ENCODE results near the gene GALNT8.

Gene GALNT8

GRCh38 chr12:4807116-4807783 is 87.0 kb downstream of the GALNT8 start:
- peak; percentile 45 for FAIRE-seq
- no peak for DNase-seq (ENCODE audit: insufficient read length, low spot score)
- TF ChIP-seq TAF1 (IDR thresholded peaks at IDR 0.05; ENCODE audit: low read depth, low read length) (no peak), SPI1 (IDR thresholded peaks at IDR 0.05; ENCODE audit: low read depth, low read length) (peak; percentile 75), POLR2AphosphoS5 (IDR thresholded peaks at IDR 0.05; ENCODE audit: low read depth, low read length) (no peak), POLR2A (IDR thresholded peaks at IDR 0.05; ENCODE audit: low read depth, low read length) (no peak), POU2F2 (IDR thresholded peaks at IDR 0.05; ENCODE audit: low read depth, low read length) (no peak), PAX5 (IDR thresholded peaks at IDR 0.05; ENCODE audit: insufficient read depth, low read length, severe bottlenecking) (no peak)

GRCh38 chr12:4807813-4808212 is 87.6 kb downstream of the GALNT8 start:
- no peak for DNase-seq (ENCODE audit: insufficient read length, low spot score)
- FAIRE-seq = peak; percentile 73

GRCh38 chr12:4809013-4809448 is 88.8 kb downstream of the GALNT8 start:
- no peak for DNase-seq (ENCODE audit: insufficient read length, low spot score)
- TF ChIP-seq PAX5 (IDR thresholded peaks at IDR 0.05; ENCODE audit: insufficient read depth, low read length, severe bottlenecking) = no peak
- FAIRE-seq = no peak

More at GRCh38 chr12:4807813-4808212, 87.6 kb downstream of the GALNT8 start:
- TF ChIP-seq POU2F2 (IDR thresholded peaks at IDR 0.05; ENCODE audit: low read depth, low read length) (peak; percentile 41; the same call in 1 of the 2 replicates), TAF1 (IDR thresholded peaks at IDR 0.05; ENCODE audit: low read depth, low read length) (no peak), POLR2AphosphoS5 (IDR thresholded peaks at IDR 0.05; ENCODE audit: low read depth, low read length) (no peak), SPI1 (IDR thresholded peaks at IDR 0.05; ENCODE audit: low read depth, low read length) (no peak), POLR2A (IDR thresholded peaks at IDR 0.05; ENCODE audit: low read depth, low read length) (no peak), PAX5 (IDR thresholded peaks at IDR 0.05; ENCODE audit: insufficient read depth, low read length, severe bottlenecking) (no peak)

DNA sequence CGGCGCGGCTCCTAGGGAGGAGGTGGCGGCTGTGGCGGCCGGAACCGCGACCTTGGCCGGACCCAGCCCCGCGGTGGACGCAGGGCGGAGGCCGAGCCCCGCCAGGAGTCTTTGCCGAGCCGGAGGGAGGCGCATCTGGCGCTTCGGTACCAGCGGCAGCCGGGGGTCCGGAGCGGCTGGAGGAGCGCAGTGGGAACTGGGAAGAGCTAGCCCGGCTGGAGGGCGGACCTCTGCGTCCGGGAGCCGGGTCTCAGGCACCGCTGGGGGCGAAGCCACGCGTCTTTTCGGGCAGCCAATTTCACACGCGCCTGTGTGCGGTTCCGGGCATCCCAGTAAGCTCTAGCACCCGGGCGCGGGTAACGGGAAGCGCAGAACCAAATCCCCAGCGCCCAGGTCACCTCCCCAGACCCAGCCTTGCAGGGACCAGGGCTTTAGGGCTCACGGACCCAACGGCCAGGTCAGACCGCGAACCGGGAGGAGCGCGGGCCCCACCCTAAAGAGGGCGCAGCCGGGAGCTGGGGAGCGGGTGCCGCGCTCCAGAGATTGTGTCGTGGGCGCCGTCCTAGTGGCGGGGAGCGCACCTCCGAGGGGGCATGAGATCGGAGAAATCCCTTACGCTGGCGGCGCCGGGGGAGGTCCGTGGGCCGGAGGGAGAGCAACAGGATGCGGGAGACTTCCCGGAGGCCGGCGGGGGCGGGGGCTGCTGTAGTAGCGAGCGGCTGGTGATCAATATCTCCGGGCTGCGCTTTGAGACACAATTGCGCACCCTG is 89.4 kb downstream of the GALNT8 start:
- no peak for FAIRE-seq
- peak; percentile 20 for DNase-seq (ENCODE audit: insufficient read length, low spot score)
- TF ChIP-seq POU2F2 (IDR thresholded peaks at IDR 0.05; ENCODE audit: low read depth, low read length) (no peak), SPI1 (IDR thresholded peaks at IDR 0.05; ENCODE audit: low read depth, low read length) (no peak)

- DNase-seq (ENCODE audit: insufficient read length, low spot score) (no peak), FAIRE-seq (no peak)
- TF ChIP-seq POLR2A (IDR thresholded peaks at IDR 0.05; ENCODE audit: low read depth, low read length) (no peak), POU2F2 (IDR thresholded peaks at IDR 0.05; ENCODE audit: low read depth, low read length) (no peak), TAF1 (IDR thresholded peaks at IDR 0.05; ENCODE audit: low read depth, low read length) (no peak), SPI1 (IDR thresholded peaks at IDR 0.05; ENCODE audit: low read depth, low read length) (no peak), POLR2AphosphoS5 (IDR thresholded peaks at IDR 0.05; ENCODE audit: low read depth, low read length) (no peak), PAX5 (IDR thresholded peaks at IDR 0.05; ENCODE audit: insufficient read depth, low read length, severe bottlenecking) (no peak)
Measured at GRCh38 chr12:4810219-4810671, 90.0 kb downstream of the GALNT8 start.

DNA sequence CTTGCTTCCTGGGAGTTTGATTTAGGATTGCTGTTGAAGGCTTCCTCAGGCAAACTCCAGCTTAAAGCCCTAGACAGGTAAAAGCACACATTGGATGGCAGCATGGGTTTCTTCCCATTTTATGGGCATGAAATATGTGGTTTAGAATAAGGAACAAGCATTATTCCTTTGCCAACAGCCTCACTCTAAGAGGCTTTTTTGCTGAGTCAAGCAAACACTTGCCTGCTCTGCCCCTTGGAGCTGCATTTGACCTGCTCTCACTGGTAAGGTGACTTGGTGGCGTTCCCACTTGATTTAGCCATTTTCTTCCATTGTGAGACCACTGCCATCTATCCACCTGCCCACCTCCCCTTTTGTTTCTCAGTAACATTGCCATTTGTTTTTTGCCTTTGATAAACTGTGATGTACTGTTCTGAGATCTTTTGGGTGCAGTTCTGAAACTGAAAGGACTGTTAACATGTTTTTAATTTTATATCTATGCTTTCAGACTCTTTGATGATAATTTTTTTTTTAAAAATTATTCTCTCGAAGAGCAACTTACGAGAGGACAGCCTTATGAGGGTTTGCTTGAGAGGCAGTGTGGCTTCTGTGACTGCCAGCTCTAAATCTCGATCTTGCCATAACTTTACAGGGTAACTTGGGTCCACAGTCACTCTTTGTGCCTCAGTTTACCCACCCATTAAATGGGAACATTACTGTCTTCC is 92.6 kb downstream of the GALNT8 start:
- DNase-seq (ENCODE audit: insufficient read length, low spot score) = no peak
- TF ChIP-seq POU2F2 (IDR thresholded peaks at IDR 0.05; ENCODE audit: low read depth, low read length) (no peak), PAX5 (IDR thresholded peaks at IDR 0.05; ENCODE audit: insufficient read depth, low read length, severe bottlenecking) (no peak), TAF1 (IDR thresholded peaks at IDR 0.05; ENCODE audit: low read depth, low read length) (no peak), POLR2A (IDR thresholded peaks at IDR 0.05; ENCODE audit: low read depth, low read length) (no peak), POLR2AphosphoS5 (IDR thresholded peaks at IDR 0.05; ENCODE audit: low read depth, low read length) (no peak)
- no peak for FAIRE-seq

- DNase-seq (ENCODE audit: insufficient read length, low spot score) = no peak
- FAIRE-seq = no peak
Measured at GRCh38 chr12:4813741-4814140, 93.5 kb downstream of the GALNT8 start.

DNA sequence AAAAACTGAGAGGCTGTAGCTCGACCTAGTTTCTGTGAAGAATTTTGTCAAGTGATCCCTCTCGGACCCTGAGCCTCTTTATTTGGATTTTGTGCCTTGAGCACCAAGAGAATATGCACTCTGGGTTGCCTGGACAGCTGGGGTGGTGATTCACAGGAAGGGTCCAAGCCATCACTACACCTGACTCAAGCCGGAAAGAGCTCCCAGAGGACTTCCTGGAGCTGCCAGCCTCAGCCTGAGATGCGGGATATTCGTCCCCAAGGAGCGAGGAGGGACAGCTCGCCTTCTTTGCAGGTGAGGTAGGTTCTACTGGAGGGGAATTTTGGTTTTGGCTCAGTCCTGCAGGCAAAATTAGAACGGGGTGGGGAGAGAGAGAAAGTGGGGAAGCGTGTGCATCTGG is 94.3 kb downstream of the GALNT8 start:
- TF ChIP-seq POLR2AphosphoS5 (IDR thresholded peaks at IDR 0.05; ENCODE audit: low read depth, low read length) = no peak
- TF ChIP-seq SPI1 (IDR thresholded peaks at IDR 0.05; ENCODE audit: low read depth, low read length) = no peak
- no peak for TF ChIP-seq TAF1 (IDR thresholded peaks at IDR 0.05; ENCODE audit: low read depth, low read length)
- no peak for TF ChIP-seq POU2F2 (IDR thresholded peaks at IDR 0.05; ENCODE audit: low read depth, low read length)
- FAIRE-seq = no peak
- no peak for DNase-seq (ENCODE audit: insufficient read length, low spot score)

More at GRCh38 chr12:4813741-4814140, 93.5 kb downstream of the GALNT8 start:
- no peak for TF ChIP-seq PAX5 (IDR thresholded peaks at IDR 0.05; ENCODE audit: insufficient read depth, low read length, severe bottlenecking)
- TF ChIP-seq POLR2A (IDR thresholded peaks at IDR 0.05; ENCODE audit: low read depth, low read length) = no peak
- TF ChIP-seq POU2F2 (IDR thresholded peaks at IDR 0.05; ENCODE audit: low read depth, low read length) = no peak
- no peak for TF ChIP-seq SPI1 (IDR thresholded peaks at IDR 0.05; ENCODE audit: low read depth, low read length)
- TF ChIP-seq TAF1 (IDR thresholded peaks at IDR 0.05; ENCODE audit: low read depth, low read length) = no peak
- TF ChIP-seq POLR2AphosphoS5 (IDR thresholded peaks at IDR 0.05; ENCODE audit: low read depth, low read length) = no peak

DNA sequence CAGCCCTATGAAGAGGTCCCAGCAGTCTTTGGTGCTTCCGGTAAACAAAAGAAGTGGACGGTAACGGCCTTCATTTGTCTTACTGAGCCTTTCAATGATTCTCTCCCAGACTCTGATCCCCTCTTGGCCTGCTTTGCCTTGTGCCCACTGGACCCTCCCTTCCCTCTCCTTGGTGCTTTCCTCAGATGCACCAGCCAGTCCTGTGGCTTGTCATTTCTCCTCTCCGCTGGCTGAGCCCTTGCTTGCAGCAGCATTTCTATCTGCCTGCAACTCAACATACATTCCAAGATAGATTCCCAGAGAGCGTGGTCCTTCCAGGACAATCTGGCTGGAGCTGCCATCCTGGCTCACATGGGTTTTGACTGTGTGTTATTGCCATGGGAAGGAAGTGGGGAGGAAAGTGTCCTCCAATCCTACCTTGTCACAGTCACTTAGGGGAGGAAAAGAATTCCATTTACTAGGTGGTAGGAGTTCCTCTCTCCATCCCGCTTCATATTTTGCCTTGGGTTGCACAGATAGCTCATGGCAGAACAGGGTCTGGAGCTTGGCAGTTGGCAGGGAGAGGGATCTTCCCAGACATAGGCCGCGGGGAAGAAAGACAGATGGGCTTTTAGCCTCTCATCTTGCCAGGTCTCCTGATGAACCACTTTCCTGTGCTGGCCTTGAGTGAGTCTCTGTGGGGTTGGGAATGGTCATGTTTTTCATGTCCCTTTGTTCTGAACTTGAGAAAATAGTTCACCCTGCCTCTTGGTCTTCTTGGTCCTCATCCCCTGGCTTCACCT is 96.7 kb downstream of the GALNT8 start:
- FAIRE-seq (no peak), DNase-seq (ENCODE audit: insufficient read length, low spot score) (no peak)
- TF ChIP-seq PAX5 (IDR thresholded peaks at IDR 0.05; ENCODE audit: insufficient read depth, low read length, severe bottlenecking) (no peak), POLR2AphosphoS5 (IDR thresholded peaks at IDR 0.05; ENCODE audit: low read depth, low read length) (no peak)
